T-helper 1 cell (primary cell): ENCODE data around the gene TMEM147.
"Not testable (repeated sequence)": the region's sequence is repeated elsewhere in the genome, so short reads cannot be mapped to it uniquely, and the experiment has no call there.

ENCODE experiments used
- DNase-seq, 5 donors: peaks; one replicate each; pipeline ENCODE4 v3.0.0-alpha.2; 2012 to 2020

Gene TMEM147

GRCh38 chr19:35563207-35563829 is 17.9 kb downstream of the TMEM147 start, which contains the start of gene ATP4A:
Gene ATP4A (minus strand): TSS chr19:35563658. CDS start chr19:35563629, 29 bp downstream.
- no peak for DNase-seq

- no peak for DNase-seq
Observed at GRCh38 chr19:35565016-35565856, 19.8 kb downstream of the TMEM147 start.

- DNase-seq, result no peak
Observed at GRCh38 chr19:35566738-35567137, 21.3 kb downstream of the TMEM147 start.

GRCh38 chr19:35569281-35569781 is 23.9 kb downstream of the TMEM147 start:
- no peak for DNase-seq

- no peak for DNase-seq
Observed at GRCh38 chr19:35571406-35571965, 26.1 kb downstream of the TMEM147 start.

- no peak for DNase-seq
Observed at GRCh38 chr19:35577918-35578317, 32.5 kb downstream of the TMEM147 start.

- DNase-seq, result no peak
Observed at GRCh38 chr19:35578707-35579106, 33.3 kb downstream of the TMEM147 start.

- no peak for DNase-seq
Observed at GRCh38 chr19:35582760-35583159, 37.3 kb downstream of the TMEM147 start.

GRCh38 chr19:35585848-35586247 is 40.4 kb downstream of the TMEM147 start, which contains the start of gene PMIS2:
Gene PMIS2 (plus strand): TSS chr19:35586173. CDS start chr19:35586260, 87 bp downstream.
- DNase-seq, result no peak

GRCh38 chr19:35587321-35587720 is 41.9 kb downstream of the TMEM147 start:
- DNase-seq, result no peak

GRCh38 chr19:35590875-35591274 is 45.4 kb downstream of the TMEM147 start:
- DNase-seq, result no peak

GRCh38 chr19:35592226-35592625 is 46.8 kb downstream of the TMEM147 start:
- peak in 1 of 5 donors; percentile 24 for DNase-seq

- DNase-seq, result not testable (repeated sequence)
Observed at GRCh38 chr19:35595026-35595425, 49.6 kb downstream of the TMEM147 start.

- DNase-seq, result no peak
Observed at GRCh38 chr19:35595928-35596327, 50.5 kb downstream of the TMEM147 start.

GRCh38 chr19:35596366-35596999 is 51.1 kb downstream of the TMEM147 start:
- DNase-seq, result peak in 1 of 5 donors; percentile 41
